Retina (tissue), 1 donor: ENCODE results near the gene LEF1.
A peak's percentile ranks its signal among the peaks of the same experiment; 100 is the strongest.

Source experiments
- DNase-seq: peaks from one replicate; pipeline ENCODE4 v3.0.0-alpha.2; 2016

LEF1 gene

GRCh38 chr4:108174856-108175255 lies 6.1 kb upstream of the LEF1 start:
- DNase-seq = no peak

GRCh38 chr4:108173599-108174057 lies 4.9 kb upstream of the LEF1 start:
- no peak for DNase-seq

GRCh38 chr4:108172753-108173598 lies 4.2 kb upstream of the LEF1 start:
- DNase-seq = peak; percentile 93

- peak; percentile 88 for DNase-seq
Observed at GRCh38 chr4:108172231-108172752, 3.6 kb upstream of the LEF1 start.

- DNase-seq = peak; percentile 77
Observed at GRCh38 chr4:108171339-108172230, 2.9 kb upstream of the LEF1 start.

- DNase-seq = peak; percentile 40
Observed at GRCh38 chr4:108170631-108171338, 2.1 kb upstream of the LEF1 start.

- DNase-seq = no peak
Observed at GRCh38 chr4:108169664-108170063, 932 bp upstream of the LEF1 start.

- DNase-seq = no peak
Observed at GRCh38 chr4:108168160-108168670, 517 bp downstream of the LEF1 start.

- DNase-seq = peak; percentile 77
Observed at GRCh38 chr4:108166441-108167315, 2.1 kb downstream of the LEF1 start.

- no peak for DNase-seq
Observed at GRCh38 chr4:108166038-108166437, 2.7 kb downstream of the LEF1 start.

- DNase-seq = peak; percentile 36
Observed at GRCh38 chr4:108165586-108165985, 3.1 kb downstream of the LEF1 start.

GRCh38 chr4:108163351-108163750 lies 5.4 kb downstream of the LEF1 start:
- DNase-seq = no peak

- no peak for DNase-seq
Observed at GRCh38 chr4:108160741-108161352, 7.9 kb downstream of the LEF1 start.

- DNase-seq = no peak
Observed at GRCh38 chr4:108159845-108160244, 8.9 kb downstream of the LEF1 start.

GRCh38 chr4:108157655-108158054 lies 11.1 kb downstream of the LEF1 start:
- no peak for DNase-seq

GRCh38 chr4:108156391-108156790 lies 12.3 kb downstream of the LEF1 start:
- DNase-seq = no peak

GRCh38 chr4:108155373-108155772 lies 13.4 kb downstream of the LEF1 start:
- no peak for DNase-seq

- DNase-seq = no peak
Observed at GRCh38 chr4:108152980-108153379, 15.8 kb downstream of the LEF1 start.

GRCh38 chr4:108149588-108150380 lies 18.9 kb downstream of the LEF1 start:
- no peak for DNase-seq

GRCh38 chr4:108148316-108148715 lies 20.4 kb downstream of the LEF1 start:
- DNase-seq = no peak
